ENCODE results near the gene SLC30A2. TPM values are rescaled to one million over a fixed set of nuclear protein-coding genes. Genes with fewer than 3 reads are reported as not detected.

Gene SLC30A2
- total and polyA plus RNA-seq, 9 of the 15 experiments (the other 6 are each of a cell fraction or from before 2014, with no cell fraction given) = 0.01 to 0.18 (median 0.06) TPM; not detected in 3

DNA sequence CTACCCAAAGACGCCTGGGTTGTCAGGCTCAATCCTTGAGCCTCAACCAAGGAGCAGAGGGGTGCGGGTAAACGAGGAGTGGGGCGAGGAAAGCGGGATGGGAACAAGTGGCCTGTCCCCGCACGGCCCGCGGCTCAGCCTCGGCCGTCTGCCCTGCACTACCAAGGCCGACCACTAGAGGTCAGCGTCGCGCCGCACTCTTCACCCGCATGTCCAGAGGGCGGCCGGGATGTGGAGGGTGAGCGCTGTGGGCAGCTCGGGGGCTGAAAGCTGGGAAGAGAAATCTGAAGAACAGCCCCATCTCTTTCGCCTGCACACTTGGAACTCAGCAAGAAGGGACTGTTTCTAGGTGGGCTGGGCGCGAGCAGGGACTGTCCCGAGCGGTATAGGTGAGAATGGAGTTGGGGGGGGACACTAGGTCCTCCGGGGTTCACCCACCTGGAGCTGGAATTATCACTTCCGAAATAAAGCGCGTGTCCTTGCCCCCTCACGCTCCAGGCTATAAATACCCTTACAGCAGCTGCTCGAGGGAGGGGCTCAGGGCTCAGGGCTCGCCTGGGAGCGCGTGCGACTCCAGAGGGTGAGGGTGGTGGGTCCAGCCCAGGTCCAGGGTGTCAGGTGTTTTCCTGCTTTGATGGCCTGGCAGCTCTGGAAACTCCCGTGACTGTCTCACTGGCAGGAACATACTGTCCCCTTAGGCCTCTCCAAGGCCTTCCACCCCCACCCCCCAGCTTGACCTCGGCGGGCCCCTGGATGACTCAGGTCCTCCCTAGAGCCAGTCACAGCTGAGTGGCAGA, 9.8 kb downstream of the SLC30A2 start (continued):
- TF ChIP-seq, protein P1, sequence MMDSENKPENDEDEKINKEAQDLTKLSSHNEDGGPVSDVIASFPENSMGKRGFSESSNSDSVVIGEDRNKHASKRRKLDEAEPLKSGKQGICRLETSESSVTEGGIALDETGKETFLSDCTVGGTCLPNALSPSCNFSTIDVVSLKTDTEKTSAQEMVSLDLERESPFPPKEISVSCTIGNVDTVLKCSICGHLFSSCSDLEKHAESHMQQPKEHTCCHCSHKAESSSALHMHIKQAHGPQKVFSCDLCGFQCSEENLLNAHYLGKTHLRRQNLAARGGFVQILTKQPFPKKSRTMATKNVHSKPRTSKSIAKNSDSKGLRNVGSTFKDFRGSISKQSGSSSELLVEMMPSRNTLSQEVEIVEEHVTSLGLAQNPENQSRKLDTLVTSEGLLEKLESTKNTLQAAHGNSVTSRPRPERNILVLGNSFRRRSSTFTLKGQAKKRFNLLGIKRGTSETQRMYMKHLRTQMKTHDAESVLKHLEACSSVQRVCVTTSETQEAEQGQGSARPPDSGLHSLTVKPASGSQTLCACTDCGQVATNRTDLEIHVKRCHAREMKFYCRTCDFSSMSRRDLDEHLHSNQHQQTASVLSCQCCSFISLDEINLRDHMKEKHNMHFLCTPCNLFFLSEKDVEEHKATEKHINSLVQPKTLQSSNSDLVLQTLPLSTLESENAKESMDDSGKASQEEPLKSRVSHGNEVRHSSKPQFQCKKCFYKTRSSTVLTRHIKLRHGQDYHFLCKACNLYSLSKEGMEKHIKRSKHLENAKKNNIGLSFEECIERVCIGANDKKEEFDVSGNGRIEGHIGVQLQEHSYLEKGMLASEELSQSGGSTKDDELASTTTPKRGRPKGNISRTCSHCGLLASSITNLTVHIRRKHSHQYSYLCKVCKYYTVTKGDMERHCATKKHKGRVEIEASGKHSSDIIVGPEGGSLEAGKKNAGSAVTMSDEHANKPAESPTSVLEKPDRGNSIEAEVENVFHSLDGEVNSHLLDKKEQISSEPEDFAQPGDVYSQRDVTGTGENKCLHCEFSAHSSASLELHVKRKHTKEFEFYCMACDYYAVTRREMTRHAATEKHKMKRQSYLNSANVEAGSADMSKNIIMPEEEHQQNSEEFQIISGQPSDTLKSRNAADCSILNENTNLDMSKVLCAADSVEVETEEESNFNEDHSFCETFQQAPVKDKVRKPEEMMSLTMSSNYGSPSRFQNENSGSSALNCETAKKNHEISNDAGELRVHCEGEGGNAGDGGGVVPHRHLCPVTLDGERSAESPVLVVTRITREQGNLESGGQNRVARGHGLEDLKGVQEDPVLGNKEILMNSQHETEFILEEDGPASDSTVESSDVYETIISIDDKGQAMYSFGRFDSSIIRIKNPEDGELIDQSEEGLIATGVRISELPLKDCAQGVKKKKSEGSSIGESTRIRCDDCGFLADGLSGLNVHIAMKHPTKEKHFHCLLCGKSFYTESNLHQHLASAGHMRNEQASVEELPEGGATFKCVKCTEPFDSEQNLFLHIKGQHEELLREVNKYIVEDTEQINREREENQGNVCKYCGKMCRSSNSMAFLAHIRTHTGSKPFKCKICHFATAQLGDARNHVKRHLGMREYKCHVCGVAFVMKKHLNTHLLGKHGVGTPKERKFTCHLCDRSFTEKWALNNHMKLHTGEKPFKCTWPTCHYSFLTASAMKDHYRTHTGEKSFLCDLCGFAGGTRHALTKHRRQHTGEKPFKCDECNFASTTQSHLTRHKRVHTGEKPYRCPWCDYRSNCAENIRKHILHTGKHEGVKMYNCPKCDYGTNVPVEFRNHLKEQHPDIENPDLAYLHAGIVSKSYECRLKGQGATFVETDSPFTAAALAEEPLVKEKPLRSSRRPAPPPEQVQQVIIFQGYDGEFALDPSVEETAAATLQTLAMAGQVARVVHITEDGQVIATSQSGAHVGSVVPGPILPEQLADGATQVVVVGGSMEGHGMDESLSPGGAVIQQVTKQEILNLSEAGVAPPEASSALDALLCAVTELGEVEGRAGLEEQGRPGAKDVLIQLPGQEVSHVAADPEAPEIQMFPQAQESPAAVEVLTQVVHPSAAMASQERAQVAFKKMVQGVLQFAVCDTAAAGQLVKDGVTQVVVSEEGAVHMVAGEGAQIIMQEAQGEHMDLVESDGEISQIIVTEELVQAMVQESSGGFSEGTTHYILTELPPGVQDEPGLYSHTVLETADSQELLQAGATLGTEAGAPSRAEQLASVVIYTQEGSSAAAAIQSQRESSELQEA (IDR thresholded peaks at IDR 0.05; ENCODE audit: low read depth) = no peak; the same call in 1 of the 2 replicates
- TF ChIP-seq PHF21A (IDR thresholded peaks at IDR 0.05; ENCODE audit: borderline replicate concordance, low read depth) (peak; percentile 34; the same call in 1 of the 2 replicates), MTA1 (IDR thresholded peaks at IDR 0.05; ENCODE audit: borderline replicate concordance) (no peak), RNF2 (IDR thresholded peaks at IDR 0.05) (no peak), ZNF274 (IDR thresholded peaks at IDR 0.05; ENCODE audit: borderline replicate concordance, low read depth, low read length) (no peak), HOXB6 (CRISPR knock-in tag; IDR thresholded peaks at IDR 0.05; ENCODE audit: borderline replicate concordance) (no peak)
- TF ChIP-seq, protein P2, sequence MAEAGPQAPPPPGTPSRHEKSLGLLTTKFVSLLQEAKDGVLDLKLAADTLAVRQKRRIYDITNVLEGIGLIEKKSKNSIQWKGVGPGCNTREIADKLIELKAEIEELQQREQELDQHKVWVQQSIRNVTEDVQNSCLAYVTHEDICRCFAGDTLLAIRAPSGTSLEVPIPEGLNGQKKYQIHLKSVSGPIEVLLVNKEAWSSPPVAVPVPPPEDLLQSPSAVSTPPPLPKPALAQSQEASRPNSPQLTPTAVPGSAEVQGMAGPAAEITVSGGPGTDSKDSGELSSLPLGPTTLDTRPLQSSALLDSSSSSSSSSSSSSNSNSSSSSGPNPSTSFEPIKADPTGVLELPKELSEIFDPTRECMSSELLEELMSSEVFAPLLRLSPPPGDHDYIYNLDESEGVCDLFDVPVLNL (CRISPR knock-in tag; IDR thresholded peaks at IDR 0.05; ENCODE audit: low read depth) = no peak
- TF ChIP-seq, protein P3, sequence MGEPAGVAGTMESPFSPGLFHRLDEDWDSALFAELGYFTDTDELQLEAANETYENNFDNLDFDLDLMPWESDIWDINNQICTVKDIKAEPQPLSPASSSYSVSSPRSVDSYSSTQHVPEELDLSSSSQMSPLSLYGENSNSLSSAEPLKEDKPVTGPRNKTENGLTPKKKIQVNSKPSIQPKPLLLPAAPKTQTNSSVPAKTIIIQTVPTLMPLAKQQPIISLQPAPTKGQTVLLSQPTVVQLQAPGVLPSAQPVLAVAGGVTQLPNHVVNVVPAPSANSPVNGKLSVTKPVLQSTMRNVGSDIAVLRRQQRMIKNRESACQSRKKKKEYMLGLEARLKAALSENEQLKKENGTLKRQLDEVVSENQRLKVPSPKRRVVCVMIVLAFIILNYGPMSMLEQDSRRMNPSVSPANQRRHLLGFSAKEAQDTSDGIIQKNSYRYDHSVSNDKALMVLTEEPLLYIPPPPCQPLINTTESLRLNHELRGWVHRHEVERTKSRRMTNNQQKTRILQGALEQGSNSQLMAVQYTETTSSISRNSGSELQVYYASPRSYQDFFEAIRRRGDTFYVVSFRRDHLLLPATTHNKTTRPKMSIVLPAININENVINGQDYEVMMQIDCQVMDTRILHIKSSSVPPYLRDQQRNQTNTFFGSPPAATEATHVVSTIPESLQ (CRISPR knock-in tag; IDR thresholded peaks at IDR 0.05) = no peak
- TF ChIP-seq, protein P4, sequence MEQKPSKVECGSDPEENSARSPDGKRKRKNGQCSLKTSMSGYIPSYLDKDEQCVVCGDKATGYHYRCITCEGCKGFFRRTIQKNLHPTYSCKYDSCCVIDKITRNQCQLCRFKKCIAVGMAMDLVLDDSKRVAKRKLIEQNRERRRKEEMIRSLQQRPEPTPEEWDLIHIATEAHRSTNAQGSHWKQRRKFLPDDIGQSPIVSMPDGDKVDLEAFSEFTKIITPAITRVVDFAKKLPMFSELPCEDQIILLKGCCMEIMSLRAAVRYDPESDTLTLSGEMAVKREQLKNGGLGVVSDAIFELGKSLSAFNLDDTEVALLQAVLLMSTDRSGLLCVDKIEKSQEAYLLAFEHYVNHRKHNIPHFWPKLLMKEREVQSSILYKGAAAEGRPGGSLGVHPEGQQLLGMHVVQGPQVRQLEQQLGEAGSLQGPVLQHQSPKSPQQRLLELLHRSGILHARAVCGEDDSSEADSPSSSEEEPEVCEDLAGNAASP (IDR thresholded peaks at IDR 0.05) = no peak
- TF ChIP-seq, protein P5, sequence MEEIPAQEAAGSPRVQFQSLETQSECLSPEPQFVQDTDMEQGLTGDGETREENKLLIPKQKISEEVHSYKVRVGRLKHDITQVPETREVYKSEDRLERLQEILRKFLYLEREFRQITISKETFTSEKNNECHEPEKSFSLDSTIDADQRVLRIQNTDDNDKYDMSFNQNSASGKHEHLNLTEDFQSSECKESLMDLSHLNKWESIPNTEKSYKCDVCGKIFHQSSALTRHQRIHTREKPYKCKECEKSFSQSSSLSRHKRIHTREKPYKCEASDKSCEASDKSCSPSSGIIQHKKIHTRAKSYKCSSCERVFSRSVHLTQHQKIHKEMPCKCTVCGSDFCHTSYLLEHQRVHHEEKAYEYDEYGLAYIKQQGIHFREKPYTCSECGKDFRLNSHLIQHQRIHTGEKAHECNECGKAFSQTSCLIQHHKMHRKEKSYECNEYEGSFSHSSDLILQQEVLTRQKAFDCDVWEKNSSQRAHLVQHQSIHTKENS (CRISPR knock-in tag; IDR thresholded peaks at IDR 0.05) = no peak
